Measurements from ENCODE around the gene PRM2.

PRM2 gene

GRCh38 chr16:11248133-11248532 is 28.1 kb downstream of the PRM2 start:
- no peak for DNase-seq (ENCODE audit: low read depth in 2 of 2)

DNA sequence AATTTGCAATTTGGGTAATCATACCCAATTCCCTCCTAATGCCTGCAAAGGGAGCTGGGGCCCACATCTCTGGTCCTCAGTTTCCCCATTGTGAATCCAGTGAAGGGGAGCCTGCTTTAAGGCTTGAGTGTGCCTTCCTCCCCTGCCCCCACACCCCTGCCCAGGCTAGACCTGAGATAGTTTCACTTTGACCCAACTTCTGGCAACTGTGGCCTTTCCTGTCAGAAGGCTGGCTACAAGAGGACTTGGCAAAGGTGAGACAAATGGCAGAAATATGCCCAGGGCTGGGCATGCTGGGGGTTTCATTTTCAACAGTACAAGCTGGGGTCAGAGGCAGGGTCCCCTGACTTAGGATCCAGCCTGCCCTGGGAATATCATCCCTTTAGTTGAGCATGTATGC is 30.3 kb downstream of the PRM2 start:
- DNase-seq (ENCODE audit: low read depth in 2 of 2) = no peak

DNA sequence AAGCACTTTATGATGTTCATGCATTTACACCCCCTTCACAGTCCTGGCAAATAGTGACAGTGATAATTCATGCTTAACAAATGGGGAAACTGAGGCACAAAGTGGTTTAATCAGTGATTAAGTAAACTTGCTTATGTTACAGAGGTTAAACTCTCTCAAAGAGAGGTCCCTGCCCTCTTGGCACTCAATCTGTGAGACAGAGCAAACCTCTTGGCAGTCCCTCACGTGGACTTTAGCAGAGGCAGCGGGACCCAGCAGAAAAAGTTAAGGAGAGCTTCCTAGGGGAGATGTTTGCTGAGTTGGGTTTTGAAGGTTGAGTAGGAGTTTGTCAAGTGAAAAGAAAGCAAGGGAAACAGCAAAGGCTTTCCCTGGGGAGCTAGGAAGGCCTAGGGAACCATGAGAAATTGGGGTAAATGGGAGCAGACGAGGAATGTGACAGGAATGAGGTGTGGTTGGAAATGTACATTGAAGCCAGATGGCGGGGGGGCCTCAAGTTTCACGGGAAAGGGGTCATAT is 31.0 kb downstream of the PRM2 start:
- no peak for DNase-seq (ENCODE audit: low read depth in 2 of 2)

DNA sequence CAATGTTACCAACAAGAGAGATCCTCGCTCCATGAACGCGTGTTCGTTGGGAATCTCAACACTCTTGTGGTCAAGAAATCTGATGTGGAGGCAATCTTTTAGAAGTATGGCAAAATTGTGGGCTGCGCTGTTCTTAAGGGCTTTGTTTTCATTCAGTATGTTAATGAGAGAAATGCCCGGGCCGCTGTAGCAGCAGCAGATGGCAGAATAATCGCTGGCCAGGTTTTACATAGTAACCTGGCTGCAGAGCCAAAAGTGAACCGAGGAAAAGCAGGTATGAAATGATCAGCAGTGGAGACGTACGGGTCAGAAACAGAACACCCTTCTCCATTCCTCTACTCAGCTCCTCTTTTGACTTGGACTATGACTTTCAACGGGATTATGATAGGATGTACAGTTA is 33.6 kb downstream of the PRM2 start:
- no peak for DNase-seq (ENCODE audit: low read depth in 2 of 2)

DNA sequence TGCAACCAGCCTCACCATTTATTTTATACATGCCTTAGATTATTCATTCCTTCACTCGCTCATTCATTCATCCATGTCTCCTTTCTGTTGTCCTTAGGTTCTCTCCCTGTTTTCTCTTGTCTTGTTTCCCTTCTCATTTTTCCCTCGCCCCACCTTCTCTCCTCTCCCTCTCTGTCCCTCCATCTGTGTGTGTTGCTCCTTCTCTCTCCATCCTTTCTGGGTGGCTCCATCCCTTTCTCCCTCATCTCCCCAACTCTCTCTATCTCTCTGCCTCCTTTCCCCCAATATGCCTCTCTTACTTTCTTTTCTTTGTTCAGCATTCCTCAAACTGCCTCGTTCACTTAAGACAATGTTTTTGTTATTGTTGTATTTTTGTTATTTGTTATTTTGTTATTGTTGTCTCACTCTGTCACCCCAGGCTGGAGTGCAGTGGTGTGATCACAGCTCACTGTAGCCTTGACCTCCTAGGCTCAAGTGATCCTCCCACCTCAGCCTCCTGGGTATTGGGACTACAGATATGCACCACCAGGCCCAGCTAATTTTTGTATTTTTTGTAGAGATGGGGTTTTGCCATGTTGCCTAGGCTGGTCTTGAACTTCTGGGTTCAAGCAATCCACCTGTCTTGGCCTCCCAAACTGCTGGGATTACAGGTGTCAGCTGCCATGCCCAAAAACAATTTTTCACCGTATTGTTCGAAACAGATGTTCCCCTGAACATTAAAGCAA is 34.6 kb downstream of the PRM2 start:
- DNase-seq (ENCODE audit: low read depth in 2 of 2) = no peak

GRCh38 chr16:11240636-11241473 is 35.4 kb downstream of the PRM2 start:
- DNase-seq (ENCODE audit: low read depth in 2 of 2) = no peak

- no peak for DNase-seq (ENCODE audit: low read depth in 2 of 2)
Observed at GRCh38 chr16:11239644-11240632, 36.3 kb downstream of the PRM2 start.

DNA sequence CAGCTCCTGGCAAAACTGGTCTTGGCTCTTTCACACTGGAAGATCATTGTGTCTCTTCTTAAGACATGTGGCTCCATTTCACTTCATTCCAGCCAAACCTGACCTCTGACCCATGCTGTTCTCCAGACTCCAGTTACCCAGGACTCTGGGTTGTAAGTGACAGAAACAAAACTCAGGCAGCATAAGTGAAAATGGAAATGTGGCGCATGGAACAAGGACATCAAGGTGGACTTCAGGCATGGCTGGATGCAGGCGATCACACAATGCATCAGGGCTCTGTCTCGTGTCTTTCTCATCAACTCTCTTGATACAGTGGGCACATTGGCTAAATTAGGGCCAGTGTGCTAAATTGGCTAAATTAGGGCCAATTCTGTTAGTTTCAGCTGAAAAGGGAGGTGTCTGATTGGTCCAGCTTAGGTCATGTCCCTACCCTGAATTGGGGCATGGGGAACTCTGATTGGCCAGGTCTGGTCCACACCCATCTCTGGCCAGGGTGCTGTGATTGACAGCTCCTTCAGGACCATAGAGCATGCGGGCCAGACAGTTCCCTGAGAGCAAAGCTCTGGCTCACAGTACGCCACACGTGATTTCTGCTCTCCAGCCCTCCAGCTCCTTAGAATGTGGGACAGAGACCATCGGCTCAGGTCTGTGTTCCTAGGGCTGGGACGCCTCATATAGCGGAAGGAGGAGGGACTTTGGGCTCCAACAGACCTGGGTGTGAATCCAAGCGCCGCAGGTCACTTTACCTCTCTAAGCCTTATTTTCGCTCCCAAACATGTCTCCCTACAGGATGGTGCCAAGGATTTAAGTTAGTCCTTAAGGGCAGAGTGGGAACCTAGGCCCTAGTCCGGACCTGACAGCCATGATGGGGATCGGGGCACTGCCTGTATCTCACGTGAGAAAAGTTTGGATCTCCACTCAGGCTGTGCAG is 37.7 kb downstream of the PRM2 start:
- no peak for DNase-seq (ENCODE audit: low read depth in 2 of 2)

- no peak for DNase-seq (ENCODE audit: low read depth in 2 of 2)
Observed at GRCh38 chr16:11236461-11237254, 39.6 kb downstream of the PRM2 start.

DNA sequence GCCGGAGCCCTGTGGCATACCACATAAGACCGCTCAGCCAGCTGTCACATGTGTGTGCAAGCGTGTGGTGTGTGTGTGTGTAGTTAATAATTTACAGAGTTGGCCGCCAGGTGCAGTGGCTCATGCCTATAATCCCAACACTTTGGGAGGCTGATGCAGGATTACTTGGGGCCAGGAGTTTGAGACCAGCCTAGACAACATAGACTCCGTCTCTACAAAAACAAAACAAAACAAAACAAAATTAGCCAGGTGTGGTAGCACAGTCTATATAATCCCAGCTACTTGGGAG is 40.6 kb downstream of the PRM2 start:
- DNase-seq (ENCODE audit: low read depth in 2 of 2) = no peak

DNA sequence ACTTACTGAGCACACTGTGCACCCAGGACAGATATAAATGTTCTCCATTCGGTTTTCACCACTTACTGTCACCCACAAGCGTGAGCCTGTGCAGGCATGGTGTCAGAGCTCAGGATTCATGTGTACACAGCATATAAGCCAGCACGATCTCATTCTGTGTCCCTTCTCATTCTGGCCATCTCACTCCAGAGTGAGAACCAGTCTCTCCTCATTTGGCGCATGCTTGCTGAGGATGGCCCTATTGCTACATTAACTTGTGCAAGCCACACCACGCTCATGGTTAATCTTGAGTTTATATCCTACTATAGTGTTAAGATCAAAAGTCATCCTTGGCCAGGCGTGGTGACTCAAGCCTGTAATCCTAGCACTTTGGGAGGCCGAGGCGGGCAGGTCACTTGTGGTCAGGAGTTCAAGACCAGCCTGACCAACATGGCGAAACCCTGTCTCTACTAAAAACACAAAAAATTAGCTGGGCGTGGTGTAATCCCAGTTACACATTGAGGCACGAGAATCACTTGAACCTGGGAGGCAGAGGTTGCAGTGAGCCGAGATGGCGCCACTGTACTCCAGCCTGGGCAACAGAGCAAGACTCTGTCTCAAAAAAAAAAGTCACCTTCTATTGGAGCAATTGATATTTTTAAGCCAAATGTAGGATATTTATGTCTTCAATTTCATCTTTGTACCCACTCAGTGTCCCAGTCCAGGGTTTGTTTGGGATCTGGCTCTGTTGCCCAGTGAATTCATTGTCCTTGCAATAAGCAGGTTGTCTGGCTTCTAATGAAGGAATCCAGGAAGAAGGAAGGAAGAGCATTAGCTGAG is 41.2 kb downstream of the PRM2 start:
- no peak for DNase-seq (ENCODE audit: low read depth in 2 of 2)

- DNase-seq (ENCODE audit: low read depth in 2 of 2) = no peak
Observed at GRCh38 chr16:11233727-11234376, 42.4 kb downstream of the PRM2 start.

GRCh38 chr16:11232852-11233726 is 43.2 kb downstream of the PRM2 start:
- DNase-seq (ENCODE audit: low read depth in 2 of 2) = no peak

DNA sequence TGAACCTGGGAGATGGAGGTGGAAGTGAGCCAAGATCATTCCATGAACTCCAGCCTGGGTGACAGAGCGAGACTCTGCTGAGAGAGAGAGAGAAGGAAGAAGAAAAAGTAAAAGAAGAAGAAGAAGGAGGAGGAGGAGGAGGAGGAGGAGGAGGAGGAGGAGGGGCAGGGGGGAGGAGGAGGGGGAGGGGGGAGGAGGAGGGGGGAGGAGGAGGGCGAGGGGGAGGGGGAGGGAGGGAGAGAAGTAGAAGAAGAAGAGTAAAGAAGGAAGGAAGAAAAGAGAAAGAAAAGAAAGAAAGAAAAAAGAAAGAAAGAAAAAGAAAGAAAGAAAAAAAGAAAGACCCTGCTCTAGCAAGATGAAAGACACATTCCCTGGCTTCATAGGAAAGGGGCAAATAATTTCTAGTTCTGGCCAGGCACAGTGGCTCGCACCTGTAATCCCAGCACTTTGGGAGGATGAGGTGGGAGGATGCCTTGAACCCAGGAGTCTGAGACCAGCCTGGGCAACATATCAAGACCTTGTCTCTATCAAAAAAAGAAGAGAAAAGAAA is 43.9 kb downstream of the PRM2 start:
- no peak for DNase-seq (ENCODE audit: low read depth in 2 of 2)

- DNase-seq (ENCODE audit: low read depth in 2 of 2) = no peak
Observed at GRCh38 chr16:11231367-11231970, 44.8 kb downstream of the PRM2 start.

- DNase-seq (ENCODE audit: low read depth in 2 of 2) = no peak
Observed at GRCh38 chr16:11229906-11230305, 46.4 kb downstream of the PRM2 start.

- no peak for DNase-seq (ENCODE audit: low read depth in 2 of 2)
Observed at GRCh38 chr16:11229432-11229831, 46.8 kb downstream of the PRM2 start.

All from fibroblast of skin of left quadriceps (primary cell).